GM21717 (cell line): Measurements from ENCODE around the gene ASB13.
"Not testable (repeated sequence)": the region's sequence is repeated elsewhere in the genome, so short reads cannot be mapped to it uniquely, and the experiment has no call there.

Source experiments
- ATAC-seq: cut with Tn5 transposase; IDR thresholded peaks from one replicate; pipeline ENCODE4 v1.9.1; 2021; ENCODE audit warnings: mild to moderate bottlenecking, moderate library complexity; ENCODE audit not compliant: unreplicated experiment

Gene ASB13

GRCh38 chr10:5608608-5609220, 57.7 kb downstream of the ASB13 start:
- no peak for ATAC-seq

DNA sequence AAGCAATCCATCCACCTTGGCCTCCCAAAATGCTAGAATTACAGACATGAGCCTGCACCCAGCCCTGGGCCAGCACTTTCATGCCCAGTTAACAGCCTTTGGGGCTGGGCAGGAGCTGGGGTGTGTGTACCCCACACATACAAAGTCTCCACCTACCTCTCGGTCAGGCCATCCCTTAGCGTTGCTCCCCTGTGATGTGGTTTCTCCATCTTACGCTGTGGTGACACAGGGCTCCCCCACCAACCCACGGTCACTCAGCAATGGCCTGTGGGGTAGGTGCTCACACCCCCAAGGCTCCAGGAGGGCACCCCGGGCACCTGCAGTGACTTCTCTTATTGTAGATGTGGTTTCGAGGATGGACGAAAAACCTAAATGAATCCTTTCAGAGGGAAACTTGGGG, 58.8 kb downstream of the ASB13 start:
- no peak for ATAC-seq

GRCh38 chr10:5606864-5607263, 59.5 kb downstream of the ASB13 start:
- no peak for ATAC-seq

DNA sequence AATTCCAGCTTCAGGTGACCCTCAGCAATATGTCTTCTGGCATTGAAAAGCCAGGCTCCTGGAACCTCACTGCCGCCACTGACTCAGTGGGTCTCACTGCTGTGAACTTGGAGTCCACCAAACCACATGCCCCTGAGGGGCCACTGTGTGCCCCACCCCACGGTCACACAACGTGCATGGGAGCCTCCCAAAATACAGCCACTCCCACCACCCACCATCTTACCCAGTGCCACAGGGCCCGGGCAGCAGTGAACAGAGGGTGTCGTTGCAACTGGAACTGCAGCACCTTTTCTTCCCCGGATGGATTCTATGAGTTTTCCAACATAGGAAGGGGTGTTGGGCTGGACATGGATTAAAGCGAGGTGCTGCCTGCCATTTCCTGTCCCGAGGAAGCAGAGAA, 60.1 kb downstream of the ASB13 start:
- ATAC-seq = no peak

DNA sequence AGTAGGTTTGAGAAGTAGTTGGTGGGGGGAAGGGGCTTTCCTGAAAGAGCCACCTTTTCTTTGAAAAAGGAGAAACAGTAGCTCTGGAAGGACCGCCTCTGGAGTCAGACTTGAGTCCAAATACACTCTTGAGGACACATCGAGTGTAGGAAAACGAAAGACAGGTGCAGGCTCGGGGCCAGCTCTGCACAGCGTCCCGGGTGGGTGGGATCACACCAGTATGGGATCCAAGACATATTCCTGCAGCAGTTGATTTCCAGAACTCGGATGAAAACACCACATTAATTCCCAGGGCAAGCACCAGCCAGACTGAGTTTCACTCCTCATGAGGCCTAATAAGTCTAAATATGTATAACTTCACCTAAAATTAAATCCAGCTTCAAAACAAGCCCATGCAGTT, 61.4 kb downstream of the ASB13 start:
- ATAC-seq = no peak

GRCh38 chr10:5604236-5604925, 62.0 kb downstream of the ASB13 start:
- ATAC-seq = no peak

DNA sequence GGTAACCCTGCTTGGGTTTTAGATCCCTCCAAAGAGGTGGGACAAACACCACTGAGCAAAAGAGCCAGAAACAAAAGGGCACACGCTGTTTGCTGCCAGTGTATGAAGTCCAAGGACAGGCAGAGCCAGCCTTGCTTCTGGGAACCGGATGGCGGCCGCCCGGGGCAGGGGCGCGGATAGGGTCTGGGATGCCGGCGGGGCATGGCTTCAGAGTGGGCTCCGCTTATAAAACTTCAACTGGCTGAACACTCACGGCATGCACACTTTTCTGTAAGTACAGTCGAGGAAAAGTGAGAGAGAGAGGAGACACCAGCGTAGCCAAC, 62.6 kb downstream of the ASB13 start:
- no peak for ATAC-seq

DNA sequence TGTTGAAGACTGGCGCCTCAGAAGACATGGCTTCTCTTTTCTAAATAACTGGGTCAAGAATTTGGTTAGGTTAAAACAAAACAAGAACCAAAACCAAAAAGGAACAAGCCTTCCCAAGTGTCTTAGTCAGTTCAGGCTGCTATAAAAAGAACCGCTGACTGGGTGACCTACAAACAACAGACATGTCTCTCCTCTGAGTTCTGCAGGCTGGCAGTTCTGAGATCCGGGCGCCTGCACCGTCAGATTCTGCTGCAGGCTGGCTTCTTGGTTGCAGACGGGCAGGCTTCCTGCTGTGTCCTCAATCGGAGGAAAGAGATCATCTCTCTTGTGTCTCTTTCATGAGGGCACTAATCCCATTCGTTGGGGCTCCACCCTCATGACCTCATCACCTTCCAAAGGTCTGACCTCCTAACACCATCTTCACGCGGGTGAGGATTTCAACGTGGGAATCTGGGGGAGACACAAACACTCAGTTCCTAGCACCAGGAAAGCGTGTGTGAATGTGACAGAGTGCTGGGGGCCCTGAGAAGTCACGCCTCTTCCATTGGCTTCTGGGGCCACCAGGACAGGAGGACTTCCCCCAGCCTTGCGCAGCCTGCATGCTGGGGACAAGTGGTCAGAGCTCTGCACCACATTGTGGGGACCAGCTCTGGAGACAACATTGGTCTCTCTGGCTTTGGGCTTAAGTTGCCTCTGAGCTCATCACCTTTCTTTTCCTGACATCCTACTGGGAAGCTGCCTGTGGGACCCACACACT, 63.1 kb downstream of the ASB13 start:
- no peak for ATAC-seq

DNA sequence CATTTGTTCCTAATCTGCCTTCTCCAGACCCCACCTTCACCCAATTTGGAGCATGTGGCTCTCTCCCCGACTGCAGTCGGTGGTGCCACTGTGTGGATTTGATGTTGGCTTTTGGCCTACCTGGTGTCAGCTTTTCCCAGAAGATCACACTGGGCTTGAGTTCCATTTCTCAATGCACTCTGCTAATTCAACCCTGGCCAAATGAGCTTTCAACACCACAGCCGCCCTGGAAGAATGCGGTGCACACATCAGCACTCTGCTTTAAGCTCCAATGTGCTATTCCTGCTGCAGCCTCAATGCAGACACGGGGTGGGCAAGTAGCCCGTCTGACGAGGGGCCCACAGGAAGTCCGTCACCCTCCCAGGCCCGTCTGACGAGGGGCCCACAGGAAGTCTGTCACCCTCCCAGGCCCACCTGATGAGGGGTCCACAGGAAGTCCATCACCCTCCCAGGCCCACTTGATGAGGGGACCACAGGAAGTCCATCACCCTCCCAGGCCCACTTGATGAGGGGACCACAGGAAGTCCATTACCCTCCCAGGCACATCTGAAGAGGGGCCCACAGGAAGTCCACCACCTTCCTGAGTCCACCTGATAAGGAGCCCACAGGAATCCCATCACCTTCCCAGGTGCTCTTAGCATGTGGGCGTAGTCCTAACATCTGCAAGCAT, 64.4 kb downstream of the ASB13 start:
- no peak for ATAC-seq

- ATAC-seq = no peak
Observed at GRCh38 chr10:5600908-5601307, 65.5 kb downstream of the ASB13 start.

GRCh38 chr10:5599613-5600520, 66.5 kb downstream of the ASB13 start:
- no peak for ATAC-seq

- no peak for ATAC-seq
Observed at GRCh38 chr10:5598085-5598690, 68.2 kb downstream of the ASB13 start.

- ATAC-seq = no peak
Observed at GRCh38 chr10:5596611-5597341, 69.6 kb downstream of the ASB13 start.

DNA sequence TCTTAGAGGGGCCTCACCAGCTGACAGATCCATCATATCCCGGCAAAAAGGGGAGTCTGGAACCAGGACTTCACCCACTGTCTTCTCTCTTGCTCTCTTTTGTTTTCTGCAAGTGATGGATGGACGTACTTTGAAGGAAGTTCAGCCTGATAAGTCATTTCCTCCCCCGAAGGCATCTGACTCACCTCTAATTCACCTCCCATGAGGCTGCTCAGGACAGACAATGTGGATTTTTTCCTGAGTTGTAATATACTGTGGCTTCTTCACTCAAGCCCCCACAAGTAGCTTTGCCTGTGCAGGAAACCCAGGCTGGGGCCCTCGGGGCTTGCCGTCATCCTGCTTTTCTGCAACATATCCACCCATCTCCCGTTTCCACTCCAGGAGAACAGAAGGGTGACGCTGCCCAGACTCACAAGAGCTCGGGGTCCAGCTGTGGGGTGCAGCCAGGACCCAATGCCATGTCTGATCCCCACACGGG, 70.4 kb downstream of the ASB13 start:
- ATAC-seq = no peak

DNA sequence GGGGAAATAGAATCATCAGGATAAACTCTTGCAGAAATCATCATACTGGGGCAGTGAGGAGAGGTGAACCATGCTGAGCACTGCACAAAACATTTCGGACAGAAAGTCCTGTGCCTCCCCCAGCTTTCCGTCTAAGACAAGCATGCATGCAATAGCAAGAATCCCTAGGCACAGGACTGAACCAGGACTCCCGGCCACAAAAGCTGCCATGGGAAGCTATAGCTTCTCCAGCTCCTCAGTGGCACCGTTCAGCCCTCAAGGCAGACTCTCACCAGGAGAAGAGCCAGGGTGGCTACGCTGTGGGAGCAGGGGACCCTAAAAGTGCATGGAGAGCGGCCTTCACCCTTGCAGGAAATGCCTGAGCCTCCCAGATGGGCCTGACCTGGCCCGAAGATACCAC, 70.8 kb downstream of the ASB13 start:
- no peak for ATAC-seq

DNA sequence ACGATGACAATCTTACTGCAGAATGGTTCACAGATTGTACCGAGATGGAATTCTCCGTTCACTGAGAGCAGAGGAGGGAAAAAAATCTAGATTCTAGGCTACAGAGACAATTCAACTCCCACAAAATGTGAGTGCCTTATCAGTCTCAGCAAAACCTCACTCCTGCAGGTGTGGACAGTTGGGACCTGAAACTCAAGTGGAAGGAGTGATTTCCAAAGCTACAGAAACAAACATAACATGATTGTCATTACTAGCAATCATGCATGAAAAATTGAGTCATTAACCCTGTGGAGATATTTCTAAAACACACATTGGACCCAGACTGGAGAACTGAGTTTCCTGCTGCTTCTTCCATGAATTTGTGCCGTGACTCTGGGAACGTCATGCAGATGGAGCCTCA, 71.3 kb downstream of the ASB13 start:
- no peak for ATAC-seq

DNA sequence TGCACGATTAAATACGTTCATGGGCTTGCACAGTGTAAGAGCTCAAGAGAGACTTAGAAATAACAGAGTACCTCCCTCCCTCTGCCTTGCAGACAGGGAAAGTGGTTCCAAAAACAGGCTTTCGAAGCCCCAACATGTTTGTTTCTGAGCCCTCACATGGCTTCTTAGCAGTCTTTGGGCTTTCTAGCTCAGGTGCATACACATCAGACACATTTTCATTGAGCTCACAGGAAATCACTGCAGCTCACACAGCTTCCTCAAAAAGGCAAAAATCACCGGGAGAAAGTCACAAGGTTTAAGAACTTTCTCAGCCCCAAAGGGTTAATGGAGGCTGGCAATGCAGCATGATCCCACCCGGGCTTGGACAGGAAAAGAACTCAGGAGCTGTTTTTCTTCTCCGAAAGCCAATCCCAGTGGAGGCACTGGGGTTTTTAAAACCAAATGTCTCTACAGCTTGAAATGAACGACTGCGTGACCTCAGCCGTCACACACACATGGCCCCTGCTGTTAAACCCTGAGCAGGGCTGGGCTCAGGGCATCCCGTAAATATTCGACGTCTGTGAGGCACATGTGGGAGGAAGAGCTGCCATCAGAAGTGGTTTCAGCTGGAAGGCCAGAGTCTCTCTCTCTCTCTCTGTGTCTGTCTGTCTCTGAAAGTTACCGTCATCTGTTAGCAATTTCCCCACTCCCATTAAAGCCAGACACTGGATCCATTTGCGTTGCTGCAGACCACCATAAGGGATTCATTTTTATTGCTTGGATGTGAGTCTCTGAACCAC, 71.9 kb downstream of the ASB13 start:
- ATAC-seq = no peak

DNA sequence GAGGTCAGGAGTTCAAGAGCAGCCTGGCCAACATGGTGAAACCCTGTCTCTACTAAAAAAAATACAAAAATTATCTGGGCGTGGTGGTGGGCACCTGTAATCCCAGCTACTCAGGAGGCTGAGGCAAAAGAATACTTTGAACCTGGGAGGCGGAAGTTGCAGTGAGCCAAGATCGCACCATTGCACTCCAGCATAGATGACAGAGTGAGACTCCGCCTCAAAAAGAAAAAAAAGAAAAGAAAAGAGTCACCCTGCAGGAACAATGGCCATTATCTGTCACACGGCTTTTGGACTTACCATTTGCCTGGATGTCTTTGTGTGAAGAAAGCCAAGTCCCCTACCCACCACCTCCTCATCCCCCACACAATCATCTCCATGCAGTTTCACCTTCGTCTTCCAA, 73.0 kb downstream of the ASB13 start:
- not testable (repeated sequence) for ATAC-seq

- no peak for ATAC-seq
Observed at GRCh38 chr10:5592070-5592469, 74.3 kb downstream of the ASB13 start.
